Measurements from ENCODE around the gene AGAP1. TPM values are rescaled to one million over a fixed set of nuclear protein-coding genes. Genes with fewer than 3 reads are reported as not detected.

Gene AGAP1
- total RNA-seq, 1 donor from 2014 or later: 33.7 TPM

DNA sequence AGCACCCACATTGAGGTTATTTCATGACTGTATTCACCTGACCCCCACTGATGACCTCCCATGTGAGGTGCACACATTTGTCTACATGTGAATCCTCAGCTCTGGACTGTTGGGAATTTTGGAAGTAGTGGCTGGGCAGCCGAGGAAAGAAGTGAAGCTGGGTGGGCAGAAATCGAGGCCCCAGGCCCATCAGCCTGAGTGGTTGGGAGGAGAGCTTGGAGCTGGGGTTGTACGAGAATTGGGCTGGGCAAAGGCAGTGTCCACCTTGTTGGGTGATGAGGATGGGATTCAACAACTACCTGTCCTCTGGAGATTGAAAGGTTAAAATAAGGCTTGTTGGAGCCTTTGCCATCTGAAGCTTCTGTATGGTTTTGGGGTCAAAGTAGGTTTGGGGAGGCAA, 35.8 kb downstream of the AGAP1 start:
- DNase-seq (ENCODE audit: low read depth): no peak
- no peaks in the 10 kb centered on the region for H3K27me3 ChIP-seq (ENCODE audit: control insufficient read depth, insufficient read depth, low read length)
- H3K36me3 ChIP-seq (ENCODE audit: control insufficient read depth, insufficient read depth, low read length): no peaks in the 10 kb centered on the region
- no peak overlapping the region for H3K4me3 ChIP-seq (ENCODE audit: low read depth, low read length)
- TF ChIP-seq, protein P1, sequence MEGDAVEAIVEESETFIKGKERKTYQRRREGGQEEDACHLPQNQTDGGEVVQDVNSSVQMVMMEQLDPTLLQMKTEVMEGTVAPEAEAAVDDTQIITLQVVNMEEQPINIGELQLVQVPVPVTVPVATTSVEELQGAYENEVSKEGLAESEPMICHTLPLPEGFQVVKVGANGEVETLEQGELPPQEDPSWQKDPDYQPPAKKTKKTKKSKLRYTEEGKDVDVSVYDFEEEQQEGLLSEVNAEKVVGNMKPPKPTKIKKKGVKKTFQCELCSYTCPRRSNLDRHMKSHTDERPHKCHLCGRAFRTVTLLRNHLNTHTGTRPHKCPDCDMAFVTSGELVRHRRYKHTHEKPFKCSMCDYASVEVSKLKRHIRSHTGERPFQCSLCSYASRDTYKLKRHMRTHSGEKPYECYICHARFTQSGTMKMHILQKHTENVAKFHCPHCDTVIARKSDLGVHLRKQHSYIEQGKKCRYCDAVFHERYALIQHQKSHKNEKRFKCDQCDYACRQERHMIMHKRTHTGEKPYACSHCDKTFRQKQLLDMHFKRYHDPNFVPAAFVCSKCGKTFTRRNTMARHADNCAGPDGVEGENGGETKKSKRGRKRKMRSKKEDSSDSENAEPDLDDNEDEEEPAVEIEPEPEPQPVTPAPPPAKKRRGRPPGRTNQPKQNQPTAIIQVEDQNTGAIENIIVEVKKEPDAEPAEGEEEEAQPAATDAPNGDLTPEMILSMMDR (IDR thresholded peaks at IDR 0.05; ENCODE audit: insufficient read depth, low read length, poor library complexity, severe bottlenecking): no peak

DNA sequence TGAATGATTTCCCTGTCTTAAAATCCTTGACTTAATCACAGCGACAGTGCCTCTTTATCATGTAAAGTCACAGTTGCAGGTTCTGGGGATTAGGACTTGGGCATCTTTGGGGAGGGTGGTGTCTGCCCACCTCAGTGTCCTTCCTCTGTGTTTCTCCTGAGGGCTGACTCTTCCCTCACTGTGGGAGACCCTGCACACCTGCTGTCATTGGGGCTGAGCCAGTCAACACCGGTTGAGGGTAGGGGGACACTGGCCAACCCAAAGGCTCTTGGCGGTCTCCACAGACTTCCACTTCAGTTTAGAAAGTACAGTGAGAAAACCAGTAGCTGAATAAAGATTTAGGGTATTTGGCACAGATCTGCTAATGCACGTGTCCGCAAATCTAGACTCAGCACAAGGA, 36.9 kb downstream of the AGAP1 start:
- TF ChIP-seq, protein P1 (IDR thresholded peaks at IDR 0.05; ENCODE audit: insufficient read depth, low read length, poor library complexity, severe bottlenecking): no peak
- H3K4me3 ChIP-seq (ENCODE audit: low read depth, low read length): no peak overlapping the region
- H3K27me3 ChIP-seq (ENCODE audit: control insufficient read depth, insufficient read depth, low read length): no peaks in the 10 kb centered on the region
- no peaks in the 10 kb centered on the region for H3K36me3 ChIP-seq (ENCODE audit: control insufficient read depth, insufficient read depth, low read length)
- DNase-seq (ENCODE audit: low read depth): no peak

DNA sequence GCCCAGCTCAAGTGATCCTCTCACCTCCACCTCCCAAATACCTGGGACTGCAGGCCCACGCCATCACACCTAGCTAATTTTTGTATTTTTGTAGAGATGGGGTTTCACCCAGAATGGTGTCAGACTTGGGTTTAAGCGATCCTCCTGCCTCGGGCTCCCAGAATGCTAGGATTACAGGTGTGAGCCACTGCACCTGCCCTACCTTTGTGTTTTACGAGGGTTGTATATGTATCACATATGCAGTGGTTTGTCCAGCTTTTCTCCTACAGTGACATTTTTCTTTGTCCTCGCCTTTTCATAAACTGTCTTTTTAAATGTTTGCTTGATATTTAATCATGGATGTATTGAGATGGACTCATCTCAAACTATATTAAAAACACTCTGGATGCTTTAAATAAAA, 38.5 kb downstream of the AGAP1 start:
- TF ChIP-seq, protein P1 (IDR thresholded peaks at IDR 0.05; ENCODE audit: insufficient read depth, low read length, poor library complexity, severe bottlenecking): no peak
- Histone ChIP-seq H3K27me3 (ENCODE audit: control insufficient read depth, insufficient read depth, low read length) (no peaks in the 10 kb centered on the region), H3K36me3 (ENCODE audit: control insufficient read depth, insufficient read depth, low read length) (no peaks in the 10 kb centered on the region), H3K4me3 (ENCODE audit: low read depth, low read length) (no peak overlapping the region)
- no peak for DNase-seq (ENCODE audit: low read depth)

DNA sequence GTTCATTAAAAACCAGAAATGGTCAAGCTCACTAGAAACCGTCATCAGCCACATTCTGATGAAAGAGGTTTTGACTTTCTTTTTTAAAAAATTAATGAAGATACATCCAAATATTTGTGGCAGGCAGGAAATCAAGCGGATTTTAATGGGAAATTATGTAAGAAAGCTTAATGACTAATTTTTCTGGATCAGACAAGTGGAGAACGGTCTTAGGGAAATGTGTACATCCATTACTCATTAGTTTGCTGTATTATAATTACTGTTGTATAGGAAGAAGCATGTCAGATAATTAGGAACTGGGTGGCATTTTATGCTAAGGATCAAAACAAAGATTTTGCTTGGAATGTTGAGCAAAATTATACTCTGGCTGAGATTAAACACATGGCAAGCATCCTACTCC, 39.4 kb downstream of the AGAP1 start:
- H3K27me3 ChIP-seq (ENCODE audit: control insufficient read depth, insufficient read depth, low read length): no peaks in the 10 kb centered on the region
- no peak for DNase-seq (ENCODE audit: low read depth)
- H3K36me3 ChIP-seq (ENCODE audit: control insufficient read depth, insufficient read depth, low read length): no peaks in the 10 kb centered on the region
- TF ChIP-seq, protein P1 (IDR thresholded peaks at IDR 0.05; ENCODE audit: insufficient read depth, low read length, poor library complexity, severe bottlenecking): no peak
- no peak overlapping the region for H3K4me3 ChIP-seq (ENCODE audit: low read depth, low read length)

DNA sequence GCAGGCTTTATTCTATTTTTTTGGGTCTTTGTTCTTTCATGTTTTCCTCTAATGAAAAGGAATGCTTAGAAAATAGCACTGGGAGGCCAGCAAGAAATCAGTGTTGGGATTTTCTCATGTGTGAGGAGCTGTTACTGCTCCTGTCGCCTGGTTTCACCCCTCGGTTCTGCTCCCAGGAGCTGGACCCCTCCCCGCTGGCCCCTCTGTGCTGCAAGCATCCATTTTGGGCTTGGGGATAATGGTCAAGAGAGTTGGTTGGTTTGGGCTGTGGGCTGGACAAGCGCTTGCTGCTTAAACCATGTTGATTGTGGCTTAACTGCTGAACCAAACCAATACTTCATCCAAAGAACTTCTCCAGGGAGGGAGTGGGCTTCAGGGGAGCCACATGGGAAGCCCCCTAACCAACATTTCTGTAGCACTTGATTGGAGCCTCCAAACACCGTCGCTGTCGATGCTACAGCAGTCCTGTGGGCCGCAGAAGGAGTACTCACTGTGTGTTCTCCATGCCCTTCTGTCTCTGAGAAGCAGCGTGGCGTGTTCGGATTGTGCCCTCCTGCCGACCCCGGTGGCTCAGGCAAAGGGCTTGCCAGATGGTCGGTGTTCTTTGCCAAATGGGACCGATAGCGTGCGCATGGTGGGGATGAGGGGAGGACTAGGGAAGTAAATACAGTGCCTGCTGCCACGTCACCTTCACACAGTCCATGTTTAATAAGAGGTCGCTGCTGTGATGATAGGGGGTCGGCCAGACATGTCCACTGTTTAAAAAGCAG, 40.0 kb downstream of the AGAP1 start:
- Histone ChIP-seq H3K4me3 (ENCODE audit: low read depth, low read length) (no peak overlapping the region), H3K27me3 (ENCODE audit: control insufficient read depth, insufficient read depth, low read length) (no peaks in the 10 kb centered on the region), H3K36me3 (ENCODE audit: control insufficient read depth, insufficient read depth, low read length) (no peaks in the 10 kb centered on the region)
- TF ChIP-seq, protein P1 (IDR thresholded peaks at IDR 0.05; ENCODE audit: insufficient read depth, low read length, poor library complexity, severe bottlenecking): no peak
- no peak for DNase-seq (ENCODE audit: low read depth)
